ENCODE measurements around the gene MPPED1. TPM values are rescaled to one million over a fixed set of nuclear protein-coding genes. Genes with fewer than 3 reads are reported as not detected.

MPPED1 gene
- total RNA-seq, 1 experiment from 2014 or later, result 0.28 TPM

DNA sequence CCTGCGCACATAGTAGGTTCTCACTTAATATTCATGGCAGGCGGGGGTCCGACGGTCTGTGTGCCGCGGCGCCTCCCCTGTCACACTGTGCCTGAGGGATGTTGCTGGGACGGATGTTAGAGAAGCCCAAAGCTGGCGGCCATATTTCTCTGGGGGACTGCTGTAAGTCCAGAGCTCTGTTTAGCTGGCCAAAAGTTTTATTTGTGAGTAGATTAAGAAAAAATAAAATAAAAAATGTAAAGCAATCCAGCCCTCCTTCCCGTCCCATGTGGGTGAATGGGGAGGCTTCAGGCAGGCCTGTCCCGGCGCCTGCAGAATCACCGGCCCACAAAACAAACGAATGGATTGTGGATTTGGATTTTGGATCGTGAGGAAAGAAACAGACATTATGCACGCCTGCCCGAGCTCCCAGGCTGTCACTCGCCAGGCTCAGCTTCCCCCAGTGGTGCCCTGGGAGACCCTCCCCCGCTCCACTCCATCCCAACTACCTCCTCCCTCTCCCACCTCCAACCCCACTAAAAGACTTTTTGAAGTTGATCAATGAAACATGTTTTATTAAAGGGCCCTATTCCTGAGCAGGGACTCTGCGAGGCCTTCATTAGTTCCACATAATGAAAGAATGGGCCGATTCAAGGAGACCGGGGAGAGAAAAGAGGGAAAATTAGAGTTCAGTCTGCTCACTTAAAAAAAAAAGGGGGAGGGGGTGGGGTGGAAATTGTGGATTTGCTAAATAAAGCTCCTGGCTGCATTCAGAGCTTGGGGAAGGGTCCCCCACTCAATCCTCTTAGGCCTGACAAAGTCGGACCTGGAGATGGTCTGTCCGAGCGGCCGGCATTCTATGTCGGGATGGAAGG, 48.3 kb upstream of the MPPED1 start:
- Mint-ChIP-seq H3K9me3 (no peaks in the 10 kb centered on the region), H3K36me3 (ENCODE audit: insufficient read depth in 1 of 3, low read depth in 3 of 3) (no peaks in the 10 kb centered on the region), H3K27ac (no peak overlapping the region), H3K4me3 (no peak overlapping the region; a peak in 1 of 5 replicates), H3K27me3 (ENCODE audit: low read depth) (peaks cover 11% of the 10 kb centered on the region), H3K4me1 (peaks cover 5 to 18% of the 10 kb centered on the region in 2 experiments)
- Histone ChIP-seq H3K9ac (ENCODE audit: extremely low read depth, insufficient read length, low read length) (no peak overlapping the region), H3K18ac (ENCODE audit: insufficient read length, low read depth, low read length) (no peak overlapping the region), H3K56ac (ENCODE audit: insufficient read length, low read depth, low read length) (no peak overlapping the region), H3K23me2 (ENCODE audit: insufficient read length, low read depth, low read length, poor library complexity, severe bottlenecking) (no peaks in the 10 kb centered on the region), H2BK120ac (ENCODE audit: low read depth, low read length, poor library complexity, severe bottlenecking) (no peak overlapping the region), H3K79me2 (ENCODE audit: insufficient read depth, low read length) (no peaks in the 10 kb centered on the region), H3K9me3 (ENCODE audit: control insufficient read depth, low read depth, low read length) (no peaks in the 10 kb centered on the region), H3K23ac (ENCODE audit: insufficient read length, low read depth, low read length) (no peak overlapping the region), H3K4ac (ENCODE audit: low read depth, low read length) (no peak overlapping the region), H2AK5ac (ENCODE audit: insufficient read length, low read length) (no peak overlapping the region), H4K20me1 (ENCODE audit: control insufficient read depth, insufficient read depth, insufficient read length) (no peaks in the 10 kb centered on the region), H2BK12ac (ENCODE audit: insufficient read length, low read depth, low read length) (no peak overlapping the region), H3K4me1 (ENCODE audit: insufficient read depth, low read length) (no peaks in the 10 kb centered on the region), H4K5ac (ENCODE audit: insufficient read length, low read depth, low read length) (no peak overlapping the region), H3K27me3 (ENCODE audit: insufficient read depth, low read length) (no peaks in the 10 kb centered on the region), H2BK15ac (ENCODE audit: low read depth, low read length) (no peak overlapping the region), H4K91ac (ENCODE audit: insufficient read length, low read depth, low read length) (no peak overlapping the region), H2AFZ (ENCODE audit: low read length) (no peak overlapping the region), H3K79me1 (ENCODE audit: insufficient read depth, low read depth, low read length, poor library complexity, severe bottlenecking) (no peaks in the 10 kb centered on the region), H3K14ac (ENCODE audit: insufficient read depth, low read length) (no peak overlapping the region), H3K4me2 (ENCODE audit: insufficient read depth, insufficient read length, low read length) (no peak overlapping the region), H3T11ph (ENCODE audit: low read length) (no peak overlapping the region), H4K8ac (replicated peaks; ENCODE audit: insufficient read length, low read depth, low read length) (no peak overlapping the region), H2BK5ac (ENCODE audit: insufficient read length, low read length) (no peak overlapping the region), H2BK20ac (ENCODE audit: low read depth, low read length, poor library complexity, severe bottlenecking) (no peak overlapping the region), H3K27ac (ENCODE audit: insufficient read length, low read depth, low read length) (no peak overlapping the region)
- DNase-seq, result no peak
- TF ChIP-seq, protein P1, sequence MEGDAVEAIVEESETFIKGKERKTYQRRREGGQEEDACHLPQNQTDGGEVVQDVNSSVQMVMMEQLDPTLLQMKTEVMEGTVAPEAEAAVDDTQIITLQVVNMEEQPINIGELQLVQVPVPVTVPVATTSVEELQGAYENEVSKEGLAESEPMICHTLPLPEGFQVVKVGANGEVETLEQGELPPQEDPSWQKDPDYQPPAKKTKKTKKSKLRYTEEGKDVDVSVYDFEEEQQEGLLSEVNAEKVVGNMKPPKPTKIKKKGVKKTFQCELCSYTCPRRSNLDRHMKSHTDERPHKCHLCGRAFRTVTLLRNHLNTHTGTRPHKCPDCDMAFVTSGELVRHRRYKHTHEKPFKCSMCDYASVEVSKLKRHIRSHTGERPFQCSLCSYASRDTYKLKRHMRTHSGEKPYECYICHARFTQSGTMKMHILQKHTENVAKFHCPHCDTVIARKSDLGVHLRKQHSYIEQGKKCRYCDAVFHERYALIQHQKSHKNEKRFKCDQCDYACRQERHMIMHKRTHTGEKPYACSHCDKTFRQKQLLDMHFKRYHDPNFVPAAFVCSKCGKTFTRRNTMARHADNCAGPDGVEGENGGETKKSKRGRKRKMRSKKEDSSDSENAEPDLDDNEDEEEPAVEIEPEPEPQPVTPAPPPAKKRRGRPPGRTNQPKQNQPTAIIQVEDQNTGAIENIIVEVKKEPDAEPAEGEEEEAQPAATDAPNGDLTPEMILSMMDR (conservative IDR thresholded peaks at IDR 0.05), result no peak
- WGBS (ENCODE audit: extremely low coverage, insufficient read length, low lambda C conversion rate), result no CpG with 5 or more reads among the region's 27 CpGs

Data from H9 (cell line).